IPS-18c (cell line): ENCODE results near the gene SLC27A2.

ENCODE experiments used
- H3K4me3 ChIP-seq: 2 replicates; pipeline ENCODE4 v1.7.0; 2013; ENCODE audit warnings: low read depth, mild to moderate bottlenecking, low read length, moderate library complexity; ENCODE audit not compliant: insufficient read depth
- H3K9me3 ChIP-seq: one replicate; pipeline ENCODE4 v1.6.1; 2013; ENCODE audit warnings: mild to moderate bottlenecking, low read length, moderate library complexity; ENCODE audit not compliant: control insufficient read depth, insufficient read depth

Gene SLC27A2

DNA sequence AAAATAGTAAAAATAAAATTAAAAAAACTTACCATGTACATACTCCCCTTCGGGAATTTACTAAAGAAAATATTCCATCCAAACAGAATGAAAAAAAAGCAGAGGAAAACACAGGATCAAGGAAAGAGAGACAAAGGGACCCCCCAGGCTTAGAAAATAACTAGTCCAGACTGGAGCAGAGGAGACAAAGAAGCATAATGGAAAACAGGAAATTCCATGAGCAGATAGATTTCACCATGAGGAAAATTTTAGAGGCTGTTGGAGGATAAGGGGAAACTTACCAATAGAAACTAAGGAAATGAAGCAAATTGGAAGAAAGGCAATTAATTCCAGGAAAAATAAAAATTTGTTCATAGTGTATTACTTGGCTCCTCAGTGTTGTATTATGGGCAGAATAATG is 36.7 kb downstream of the SLC27A2 start:
- Histone ChIP-seq H3K9me3 (no peaks in the 10 kb centered on the region), H3K4me3 (no peak overlapping the region)

DNA sequence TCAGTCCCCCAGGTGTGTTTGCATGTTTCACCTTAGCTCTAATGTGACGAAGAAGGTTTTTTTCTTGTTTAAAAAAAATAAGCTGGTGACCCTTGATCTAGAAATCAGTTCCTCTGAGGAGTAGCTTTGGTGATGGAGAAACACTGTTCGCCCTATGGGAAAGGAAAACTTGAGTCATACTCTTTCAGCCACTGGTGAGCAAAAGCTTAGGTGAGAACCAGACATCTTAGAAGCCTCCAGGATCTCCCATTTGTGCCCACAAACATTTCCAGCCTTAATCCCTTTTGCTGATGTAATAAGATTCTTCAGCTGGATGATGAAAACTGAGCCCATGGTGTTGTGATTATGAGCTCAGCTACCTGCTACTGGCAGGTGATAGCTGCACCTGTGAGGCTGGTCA is 37.8 kb downstream of the SLC27A2 start:
- H3K9me3 ChIP-seq: no peaks in the 10 kb centered on the region
- no peak overlapping the region for H3K4me3 ChIP-seq

DNA sequence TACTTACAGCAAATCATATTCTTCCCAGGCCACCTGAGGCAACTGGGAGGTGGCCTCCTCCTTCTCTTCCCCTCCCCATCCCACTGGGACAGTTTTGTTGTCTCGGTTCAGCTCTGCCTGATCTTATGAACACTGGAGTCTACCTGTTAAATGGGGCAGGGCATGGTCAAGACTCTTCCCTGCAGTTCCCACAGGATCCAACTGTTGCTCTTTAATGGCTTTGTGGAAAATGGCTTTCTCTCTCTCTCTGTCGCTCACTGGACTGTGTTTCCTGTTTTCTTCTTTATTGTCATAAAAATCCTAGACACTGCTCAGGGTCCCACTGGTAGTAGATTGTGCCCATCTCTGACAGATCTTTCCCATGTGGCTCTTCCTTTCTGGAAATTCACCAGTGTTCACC is 40.2 kb downstream of the SLC27A2 start:
- Histone ChIP-seq H3K9me3 (no peaks in the 10 kb centered on the region), H3K4me3 (no peak overlapping the region)

DNA sequence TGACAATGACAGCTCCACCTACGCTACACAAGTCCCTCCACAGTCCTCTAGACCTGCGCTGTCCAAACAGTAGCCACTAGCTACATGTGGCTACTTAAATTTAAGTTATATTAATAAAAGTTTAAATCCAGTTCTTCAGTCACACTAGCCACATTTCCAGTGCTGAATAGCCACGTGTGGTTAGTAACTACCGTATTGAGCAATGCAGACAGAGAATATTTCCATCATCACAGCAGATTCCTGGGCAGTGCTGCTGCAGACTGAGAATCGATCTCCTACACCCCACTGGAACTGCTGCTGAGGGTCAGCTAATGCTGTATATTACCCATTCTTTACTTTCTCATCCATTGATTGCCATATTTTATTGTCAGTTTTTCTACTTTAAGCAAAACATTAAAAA is 42.6 kb downstream of the SLC27A2 start:
- no peak overlapping the region for H3K4me3 ChIP-seq
- no peaks in the 10 kb centered on the region for H3K9me3 ChIP-seq

DNA sequence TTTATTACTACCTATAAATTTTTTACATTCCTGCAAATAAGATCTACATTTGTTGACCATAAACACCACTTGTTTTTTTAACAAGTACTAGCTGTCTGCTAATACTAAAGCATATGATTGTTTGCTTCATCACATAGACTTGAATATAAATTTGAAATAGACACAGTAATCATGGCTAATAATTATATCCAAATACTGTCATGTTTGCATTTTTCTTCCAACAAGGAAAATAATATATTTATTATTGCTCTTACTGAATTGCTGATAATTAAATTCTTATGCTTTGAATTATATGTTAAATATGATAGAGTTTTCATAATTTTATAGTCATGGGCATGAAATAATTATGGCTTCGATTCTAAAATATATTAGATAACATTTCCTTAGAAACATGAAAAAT is 43.1 kb downstream of the SLC27A2 start:
- Histone ChIP-seq H3K9me3 (no peaks in the 10 kb centered on the region), H3K4me3 (no peak overlapping the region)

DNA sequence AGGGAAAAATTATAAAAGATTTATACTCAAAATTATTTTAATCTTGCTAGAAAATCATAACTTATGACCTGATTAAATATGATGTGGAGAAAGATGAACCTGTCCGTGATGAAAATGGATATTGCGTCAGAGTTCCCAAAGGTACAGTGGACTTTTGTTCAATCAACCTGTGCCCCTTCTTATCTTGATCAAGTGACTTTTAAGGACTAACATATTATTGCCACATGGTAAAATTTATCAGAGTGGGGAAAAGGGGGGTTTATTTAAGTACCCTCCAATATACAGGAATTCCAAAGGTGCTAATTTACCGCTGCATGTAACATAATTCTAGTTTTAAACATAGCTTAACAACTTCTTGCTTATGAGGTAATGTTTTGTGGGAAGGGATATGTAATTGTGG is 43.9 kb downstream of the SLC27A2 start:
- no peaks in the 10 kb centered on the region for H3K9me3 ChIP-seq
- no peak overlapping the region for H3K4me3 ChIP-seq

DNA sequence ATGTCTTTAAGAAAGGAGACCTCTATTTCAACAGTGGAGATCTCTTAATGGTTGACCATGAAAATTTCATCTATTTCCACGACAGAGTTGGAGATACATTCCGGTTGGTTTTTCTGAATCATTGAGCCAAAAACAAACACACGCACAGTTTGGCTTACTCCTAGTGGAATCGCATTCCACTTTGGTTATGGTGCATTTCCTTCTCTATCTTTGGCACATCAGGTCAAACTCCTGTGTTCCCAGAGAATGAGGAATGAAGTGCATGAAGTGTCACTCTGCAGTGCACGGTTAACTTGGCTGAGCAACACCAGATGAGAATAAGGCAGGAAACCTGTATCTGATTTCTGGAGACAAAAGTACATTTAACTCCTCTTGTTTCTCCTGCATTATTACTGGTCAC is 45.1 kb downstream of the SLC27A2 start:
- Histone ChIP-seq H3K4me3 (no peak overlapping the region), H3K9me3 (no peaks in the 10 kb centered on the region)

DNA sequence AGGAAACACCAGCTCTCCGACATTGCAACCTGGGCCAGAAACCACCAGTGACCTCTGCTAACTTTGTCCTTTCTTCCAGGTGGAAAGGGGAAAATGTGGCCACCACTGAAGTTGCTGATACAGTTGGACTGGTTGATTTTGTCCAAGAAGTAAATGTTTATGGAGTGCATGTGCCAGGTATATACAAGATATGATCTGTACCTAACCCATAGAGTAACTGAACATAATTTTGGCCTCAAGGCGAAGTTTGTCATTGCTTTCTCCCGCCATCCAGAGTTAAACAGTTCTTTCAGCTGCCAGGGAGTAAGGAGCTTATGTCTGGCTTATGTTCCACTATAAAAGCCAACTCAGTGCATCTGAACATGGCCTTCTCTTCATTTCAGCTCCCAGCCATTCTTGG is 46.9 kb downstream of the SLC27A2 start:
- no peaks in the 10 kb centered on the region for H3K9me3 ChIP-seq
- H3K4me3 ChIP-seq: no peak overlapping the region

DNA sequence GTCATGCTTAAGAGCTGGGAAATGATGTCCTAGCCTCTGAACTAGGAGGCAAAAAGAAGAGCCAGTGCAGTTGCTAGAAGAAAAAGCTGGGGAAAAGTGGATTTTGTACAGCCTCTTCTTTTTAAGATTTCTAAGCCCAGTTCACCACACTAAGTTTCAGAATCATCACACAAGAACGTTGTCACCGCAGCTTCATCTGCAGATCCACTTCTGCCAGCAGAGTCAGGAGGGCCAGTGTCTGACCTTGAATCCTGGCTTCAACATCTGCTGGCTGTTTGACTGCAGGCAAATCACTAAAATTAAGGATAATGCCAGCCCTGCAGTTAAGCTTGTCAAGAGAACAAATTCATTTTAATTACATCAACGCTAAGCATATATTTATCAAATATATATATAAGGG is 47.3 kb downstream of the SLC27A2 start:
- no peaks in the 10 kb centered on the region for H3K9me3 ChIP-seq
- H3K4me3 ChIP-seq: no peak overlapping the region

DNA sequence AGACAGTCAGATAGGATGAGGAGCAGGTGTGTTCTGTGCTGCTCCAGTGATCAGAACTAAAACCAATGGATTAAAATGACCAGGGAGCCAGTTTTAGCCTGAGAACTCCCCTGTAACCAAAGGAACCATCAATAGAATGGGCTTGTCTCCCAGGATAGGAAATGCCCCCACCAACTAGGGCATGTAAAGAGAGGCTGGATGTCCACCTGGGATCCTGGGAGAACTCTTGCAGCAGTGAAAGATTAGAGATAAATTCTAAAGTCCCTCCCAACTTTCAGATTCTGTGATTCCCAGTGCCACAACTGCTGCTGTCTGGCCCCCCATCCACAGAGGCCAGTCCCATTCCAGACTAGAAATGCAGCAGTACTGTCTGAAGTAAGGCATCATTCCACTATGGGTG is 49.8 kb downstream of the SLC27A2 start:
- H3K4me3 ChIP-seq: no peak overlapping the region
- H3K9me3 ChIP-seq: no peaks in the 10 kb centered on the region

DNA sequence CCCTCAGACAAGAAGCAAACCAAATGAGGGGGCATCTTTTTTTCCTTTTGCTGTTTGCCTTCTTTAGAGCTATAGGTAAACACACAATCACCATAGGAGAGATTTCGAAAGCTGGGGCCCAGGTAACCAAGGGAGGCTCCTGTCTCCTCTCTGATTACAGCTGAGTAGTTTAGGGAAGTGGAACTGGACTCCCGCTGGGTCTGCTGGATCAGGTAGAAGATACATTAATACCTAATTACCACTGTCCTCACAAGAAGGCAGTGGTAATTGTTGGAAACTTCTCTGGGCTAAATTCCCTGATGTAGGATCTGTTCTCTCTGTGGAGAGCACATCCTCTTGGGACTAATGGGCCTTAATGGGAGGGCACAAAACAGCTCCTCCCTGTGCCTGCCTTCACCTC is 50.8 kb downstream of the SLC27A2 start:
- no peaks in the 10 kb centered on the region for H3K9me3 ChIP-seq
- no peak overlapping the region for H3K4me3 ChIP-seq

DNA sequence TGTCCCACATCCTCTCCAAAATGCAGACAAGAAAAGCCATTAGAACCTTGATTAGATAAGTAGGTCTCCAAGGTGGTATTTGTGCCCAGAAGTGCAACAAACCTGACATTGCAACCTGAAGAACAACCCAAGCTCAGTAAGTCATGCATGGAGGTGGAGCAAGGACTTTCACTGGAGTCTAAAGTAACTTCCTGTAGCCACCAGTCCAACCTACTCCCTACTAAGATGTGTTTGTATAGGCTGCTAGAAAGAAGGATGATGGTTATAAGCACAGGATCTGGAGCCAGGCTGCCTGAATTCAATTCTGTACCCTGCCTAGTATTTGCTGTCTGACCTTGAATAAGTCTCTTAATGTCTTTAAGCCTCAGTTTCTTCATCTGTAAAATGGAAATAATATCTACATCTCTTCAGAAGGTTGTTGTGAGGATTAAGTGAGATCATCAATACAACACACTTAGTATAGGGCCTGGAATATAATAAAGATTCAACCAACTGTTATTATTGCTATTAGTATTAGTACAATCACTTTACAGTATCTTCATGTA is 51.3 kb downstream of the SLC27A2 start:
- Histone ChIP-seq H3K9me3 (no peaks in the 10 kb centered on the region), H3K4me3 (no peak overlapping the region)

DNA sequence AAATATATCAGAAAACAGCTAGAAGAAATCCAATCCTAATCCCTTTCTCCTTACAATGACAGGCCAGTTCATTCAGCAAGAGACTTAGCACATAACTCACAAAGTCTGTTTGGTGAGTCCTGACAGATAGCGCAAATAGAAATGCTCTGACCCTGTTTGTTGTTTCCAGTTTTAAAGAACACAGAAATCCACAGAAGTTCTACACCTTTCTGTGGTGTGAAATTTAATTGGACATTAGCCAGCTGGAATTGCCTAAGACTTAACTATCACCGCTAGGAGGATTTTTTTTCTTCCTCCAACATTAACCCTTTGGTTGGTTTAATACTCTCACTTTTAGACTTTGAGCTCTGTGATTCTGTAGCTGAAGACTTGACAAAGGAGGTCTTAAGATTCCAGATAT is 52.8 kb downstream of the SLC27A2 start:
- Histone ChIP-seq H3K9me3 (no peaks in the 10 kb centered on the region), H3K4me3 (no peak overlapping the region)

DNA sequence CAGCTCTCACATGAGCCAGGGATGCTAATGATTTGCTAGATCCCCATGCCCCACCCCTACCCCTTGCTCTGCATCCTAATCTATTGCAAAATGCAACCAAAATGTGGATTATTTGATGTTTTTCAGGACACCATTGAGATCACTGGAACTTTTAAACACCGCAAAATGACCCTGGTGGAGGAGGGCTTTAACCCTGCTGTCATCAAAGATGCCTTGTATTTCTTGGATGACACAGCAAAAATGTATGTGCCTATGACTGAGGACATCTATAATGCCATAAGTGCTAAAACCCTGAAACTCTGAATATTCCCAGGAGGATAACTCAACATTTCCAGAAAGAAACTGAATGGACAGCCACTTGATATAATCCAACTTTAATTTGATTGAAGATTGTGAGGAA is 53.8 kb downstream of the SLC27A2 start:
- Histone ChIP-seq H3K4me3 (no peak overlapping the region), H3K9me3 (no peaks in the 10 kb centered on the region)

DNA sequence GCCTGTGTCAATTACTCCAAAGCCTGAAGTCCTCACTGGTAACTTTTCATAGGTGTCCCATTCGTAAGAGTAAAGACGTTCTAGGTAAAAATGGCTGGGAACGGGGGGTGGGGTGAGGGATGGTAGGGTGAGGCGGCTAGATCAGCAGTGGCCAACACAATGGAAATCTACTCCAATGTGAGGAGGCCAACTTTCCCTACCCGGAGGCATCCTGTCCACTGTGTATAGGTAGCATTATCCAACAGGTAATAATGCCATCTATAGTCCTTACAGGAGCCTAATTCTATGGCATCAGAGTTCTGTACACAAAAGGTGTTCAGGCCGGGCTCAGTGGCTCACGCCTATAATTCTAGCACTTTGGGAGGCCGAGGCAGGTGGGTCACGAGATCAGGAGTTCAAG is 54.4 kb downstream of the SLC27A2 start:
- H3K4me3 ChIP-seq: no peak overlapping the region
- H3K9me3 ChIP-seq: no peaks in the 10 kb centered on the region

DNA sequence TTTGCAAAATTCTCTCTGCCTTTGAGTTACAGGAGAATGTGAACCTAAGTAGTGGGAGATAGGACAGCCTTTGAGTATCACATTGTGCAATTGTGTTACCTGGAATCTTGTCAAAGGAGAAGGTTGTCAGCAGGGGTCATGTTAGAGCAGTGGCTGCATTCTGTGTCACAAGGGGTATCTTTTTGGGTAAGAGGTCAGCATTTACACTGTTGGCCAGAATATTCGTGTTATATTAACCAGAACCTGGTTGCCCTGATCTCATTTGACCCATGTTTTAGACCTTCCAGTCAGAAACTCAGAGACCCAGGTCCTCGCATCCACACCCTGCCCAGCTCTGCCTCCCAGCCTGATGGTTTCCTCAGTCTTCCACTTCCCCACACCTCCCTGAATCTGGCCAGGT is 56.3 kb downstream of the SLC27A2 start:
- no peak overlapping the region for H3K4me3 ChIP-seq
- no peaks in the 10 kb centered on the region for H3K9me3 ChIP-seq

DNA sequence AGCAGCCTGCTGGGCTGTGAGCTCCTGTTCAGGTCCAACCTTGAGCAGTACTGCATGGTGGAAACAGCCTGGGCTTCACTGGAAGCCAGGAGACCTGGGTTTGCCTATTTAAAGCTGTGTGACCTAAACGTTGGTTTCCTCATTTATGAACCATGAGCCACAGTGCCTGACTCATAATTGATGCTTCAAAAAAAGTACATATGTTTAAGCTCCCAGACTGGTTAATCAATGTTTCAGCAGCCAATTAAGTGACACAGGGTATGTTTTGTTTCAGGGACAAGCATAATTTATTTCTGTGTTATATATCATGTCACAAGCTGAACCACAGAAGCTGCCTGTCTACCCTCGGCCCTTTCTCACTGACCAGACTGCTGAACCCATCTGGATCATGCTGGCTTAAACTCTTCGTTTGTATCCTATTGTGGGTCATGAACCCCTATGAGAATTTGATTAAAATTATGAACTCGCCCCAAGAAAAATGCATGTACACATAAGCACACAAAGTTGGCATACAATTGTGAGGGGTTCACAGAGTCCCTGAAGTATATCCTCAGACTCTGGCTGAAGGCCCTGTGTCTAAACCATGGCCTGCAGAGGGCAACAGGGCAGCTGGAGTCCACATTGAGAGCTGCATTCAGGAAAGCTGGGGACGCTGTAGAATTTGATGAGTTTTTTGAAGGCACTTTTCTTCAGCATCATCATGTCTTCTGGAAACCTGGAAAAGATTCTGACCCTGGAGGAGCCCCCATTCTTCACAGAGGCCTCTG is 59.9 kb downstream of the SLC27A2 start:
- Histone ChIP-seq H3K4me3 (no peak overlapping the region), H3K9me3 (no peaks in the 10 kb centered on the region)

DNA sequence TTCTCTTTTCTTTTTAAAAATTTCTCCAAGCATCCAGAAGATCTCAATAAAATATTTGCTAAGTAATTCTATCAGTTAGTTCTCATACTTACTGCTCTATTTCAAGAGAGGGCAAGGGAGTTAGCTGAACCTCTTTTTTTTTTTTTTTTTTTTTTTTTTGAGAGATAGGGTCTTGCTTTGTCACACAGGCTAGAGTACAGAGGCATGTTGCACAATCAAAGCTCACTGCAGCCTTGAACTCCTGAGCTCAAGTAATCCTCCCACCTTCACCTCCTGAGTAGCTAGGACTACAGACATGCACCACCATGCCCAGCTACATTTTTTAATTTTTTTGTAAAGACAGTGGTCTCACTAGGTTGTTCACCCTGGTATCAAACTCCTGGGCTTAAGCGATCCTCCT is 62.2 kb downstream of the SLC27A2 start:
- Histone ChIP-seq H3K9me3 (no peaks in the 10 kb centered on the region), H3K4me3 (no peak overlapping the region)
